ENCODE measurements around the gene PCNX1. TPM values are rescaled to one million over a fixed set of nuclear protein-coding genes. Genes with fewer than 3 reads are reported as not detected.
A peak's percentile ranks its signal among the peaks of the same experiment; 100 is the strongest.

PCNX1 gene
- total RNA-seq, 6 donors from 2014 or later, result 38.4 to 98.5 (median 65.4) TPM

DNA sequence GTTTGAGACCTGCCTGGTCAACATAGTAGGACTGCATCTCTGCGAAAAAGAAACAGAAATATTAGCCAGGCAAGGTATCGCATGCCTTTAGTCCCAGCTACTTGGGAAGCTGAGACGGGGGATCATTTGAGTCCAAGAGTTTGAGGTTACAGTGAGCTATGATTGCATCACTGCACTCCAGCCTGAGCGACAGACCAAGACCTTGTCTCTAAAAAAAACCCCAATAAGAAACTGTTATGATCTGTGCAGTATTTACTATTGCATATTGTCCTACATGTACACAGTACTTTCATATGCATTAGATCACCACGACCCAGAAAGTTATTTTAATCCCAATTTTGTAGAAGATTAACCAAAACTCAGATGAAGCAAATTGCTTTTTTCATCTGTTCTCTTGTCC, 187.5 kb downstream of the PCNX1 start:
- ATAC-seq (ENCODE audit: low FRiP score in 2 of 2) (no peak), DNase-seq (no peak)
- Histone ChIP-seq H3K27me3 (no peaks in the 10 kb centered on the region), H3K4me3 (no peak overlapping the region), H3K36me3 (peaks cover 2 to 33% (median 3%) of the 10 kb centered on the region in 4 donors), H3K27ac (no peak overlapping the region), H3K9me3 (no peaks in the 10 kb centered on the region), H3K4me1 (no peaks in the 10 kb centered on the region)
- TF ChIP-seq POLR2A (IDR thresholded peaks at IDR 0.05), result no peak
- no peak for TF ChIP-seq POLR2AphosphoS5 (IDR thresholded peaks at IDR 0.05)
- TF ChIP-seq EP300 (IDR thresholded peaks at IDR 0.05), result no peak
- TF ChIP-seq, protein P1, sequence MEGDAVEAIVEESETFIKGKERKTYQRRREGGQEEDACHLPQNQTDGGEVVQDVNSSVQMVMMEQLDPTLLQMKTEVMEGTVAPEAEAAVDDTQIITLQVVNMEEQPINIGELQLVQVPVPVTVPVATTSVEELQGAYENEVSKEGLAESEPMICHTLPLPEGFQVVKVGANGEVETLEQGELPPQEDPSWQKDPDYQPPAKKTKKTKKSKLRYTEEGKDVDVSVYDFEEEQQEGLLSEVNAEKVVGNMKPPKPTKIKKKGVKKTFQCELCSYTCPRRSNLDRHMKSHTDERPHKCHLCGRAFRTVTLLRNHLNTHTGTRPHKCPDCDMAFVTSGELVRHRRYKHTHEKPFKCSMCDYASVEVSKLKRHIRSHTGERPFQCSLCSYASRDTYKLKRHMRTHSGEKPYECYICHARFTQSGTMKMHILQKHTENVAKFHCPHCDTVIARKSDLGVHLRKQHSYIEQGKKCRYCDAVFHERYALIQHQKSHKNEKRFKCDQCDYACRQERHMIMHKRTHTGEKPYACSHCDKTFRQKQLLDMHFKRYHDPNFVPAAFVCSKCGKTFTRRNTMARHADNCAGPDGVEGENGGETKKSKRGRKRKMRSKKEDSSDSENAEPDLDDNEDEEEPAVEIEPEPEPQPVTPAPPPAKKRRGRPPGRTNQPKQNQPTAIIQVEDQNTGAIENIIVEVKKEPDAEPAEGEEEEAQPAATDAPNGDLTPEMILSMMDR (IDR thresholded peaks at IDR 0.05), result no peak
- WGBS, 2 donors, result 88 to 90% methylated on average over 5 of the region's 5 CpGs

DNA sequence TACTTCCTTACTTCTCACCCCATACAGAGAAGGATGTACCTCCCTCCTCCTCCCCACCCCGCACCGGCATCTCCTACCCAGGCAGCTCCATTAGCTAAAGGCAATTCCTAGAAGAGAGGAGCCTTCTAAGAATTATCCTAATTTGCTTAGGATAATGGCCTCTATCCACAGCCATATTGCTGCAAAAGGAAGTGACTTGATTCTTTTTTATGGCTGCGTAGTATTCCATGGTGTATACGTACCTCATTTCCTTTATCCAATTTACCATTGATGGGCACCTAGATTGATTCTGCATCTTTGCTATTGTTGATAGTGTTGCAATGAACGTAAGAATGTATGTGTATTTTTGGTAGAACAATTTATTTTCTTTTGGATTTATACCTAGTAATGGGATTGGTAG, 189.7 kb downstream of the PCNX1 start:
- ATAC-seq (ENCODE audit: low FRiP score in 2 of 2), result no peak
- Histone ChIP-seq H3K4me1 (no peaks in the 10 kb centered on the region), H3K27ac (no peak overlapping the region)

DNA sequence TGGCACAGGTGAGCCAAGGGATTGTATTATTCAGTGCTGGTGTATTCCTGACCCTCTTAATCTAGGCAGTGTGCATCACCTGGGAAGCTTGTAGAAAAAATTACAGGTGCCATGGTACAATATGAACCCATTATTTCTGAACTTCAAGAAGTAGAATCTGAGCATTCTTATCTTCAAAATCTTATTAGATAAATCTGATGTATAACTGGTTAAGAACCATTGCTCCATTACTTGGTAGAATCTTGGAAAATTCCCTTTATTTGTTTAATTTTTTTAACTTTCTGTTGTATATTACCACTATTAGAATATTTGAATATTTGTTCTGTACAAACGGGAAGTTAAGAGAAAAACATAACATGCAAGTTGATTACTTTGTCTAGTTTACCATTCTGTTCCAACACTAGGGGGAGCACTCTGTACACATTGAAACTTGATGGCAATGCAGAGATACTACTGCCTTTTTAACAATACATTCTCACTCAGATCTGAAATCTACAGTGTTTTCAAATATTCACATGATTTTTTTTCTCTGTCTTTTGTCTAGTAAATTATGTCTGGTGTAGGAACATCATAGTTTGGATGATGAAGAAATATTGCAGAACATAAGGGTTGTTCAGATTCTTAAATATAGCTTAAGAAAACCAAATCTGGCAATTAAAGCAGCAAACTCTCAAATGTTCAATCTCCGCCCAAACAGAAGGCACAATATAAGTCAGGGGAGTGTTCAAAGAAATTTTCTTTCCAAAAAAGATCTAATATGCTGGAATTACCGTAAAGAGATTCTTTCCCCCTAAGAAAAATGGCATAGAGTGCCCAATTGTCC, 196.6 kb downstream of the PCNX1 start:
- 65 to 68% methylated on average over 3 of the region's 3 CpGs for WGBS, 2 donors
- no peak for DNase-seq
- ATAC-seq (ENCODE audit: low FRiP score in 2 of 2), result peak in 1 of 2 donors; percentile 65

More for the DNA sequence above, 189.7 kb downstream of the PCNX1 start:
- peaks cover 0 to 21% (median 2%) of the 10 kb centered on the region in 4 donors for H3K36me3 ChIP-seq
- no peaks in the 10 kb centered on the region for H3K27me3 ChIP-seq
- TF ChIP-seq POLR2A (IDR thresholded peaks at IDR 0.05), result no peak
- TF ChIP-seq POLR2AphosphoS5 (IDR thresholded peaks at IDR 0.05), result no peak
- TF ChIP-seq EP300 (IDR thresholded peaks at IDR 0.05), result no peak
- TF ChIP-seq, protein P1 (IDR thresholded peaks at IDR 0.05), result no peak
- no peak for DNase-seq
- no peak overlapping the region for H3K4me3 ChIP-seq
- WGBS, 2 donors, result 87 to 89% methylated on average over 5 of the region's 5 CpGs
- H3K9me3 ChIP-seq, result no peaks in the 10 kb centered on the region

DNA sequence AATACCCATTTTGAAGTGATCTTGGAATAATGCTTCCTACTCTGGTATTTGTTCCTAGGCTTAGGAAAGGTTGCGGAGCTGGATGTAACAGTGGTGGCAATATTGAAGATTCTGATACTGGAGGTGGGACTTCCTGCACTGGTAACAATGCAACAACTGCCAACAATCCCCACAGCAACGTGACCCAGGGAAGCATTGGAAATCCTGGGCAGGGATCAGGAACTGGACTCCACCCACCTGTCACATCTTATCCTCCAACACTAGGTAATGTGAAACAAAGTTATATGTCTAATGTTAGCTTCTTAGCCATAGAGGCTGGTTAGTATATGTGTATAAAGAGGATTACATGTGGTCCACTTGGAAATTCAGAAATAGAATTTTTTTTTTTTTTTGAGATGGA, 197.9 kb downstream of the PCNX1 start:
- Histone ChIP-seq H3K4me1 (no peaks in the 10 kb centered on the region), H3K27me3 (no peaks in the 10 kb centered on the region), H3K36me3 (peaks cover 25 to 83% (median 37%) of the 10 kb centered on the region in 4 donors), H3K9me3 (no peaks in the 10 kb centered on the region), H3K27ac (no peak overlapping the region), H3K4me3 (no peak overlapping the region)
- DNase-seq (no peak), ATAC-seq (ENCODE audit: low FRiP score in 2 of 2) (no peak)
- TF ChIP-seq POLR2AphosphoS5 (IDR thresholded peaks at IDR 0.05) (no peak), POLR2A (IDR thresholded peaks at IDR 0.05) (no peak), EP300 (IDR thresholded peaks at IDR 0.05) (no peak)
- TF ChIP-seq, protein P1 (IDR thresholded peaks at IDR 0.05), result no peak
- 68 to 69% methylated on average over 2 of the region's 2 CpGs for WGBS, 2 donors

More for the DNA sequence above, 196.6 kb downstream of the PCNX1 start:
- TF ChIP-seq, protein P1 (IDR thresholded peaks at IDR 0.05), result peak in 5 of 6 experiments; percentile 46 to 64 (median 57)
- TF ChIP-seq EP300 (IDR thresholded peaks at IDR 0.05) (no peak), POLR2A (IDR thresholded peaks at IDR 0.05) (no peak), POLR2AphosphoS5 (IDR thresholded peaks at IDR 0.05) (no peak)
- Histone ChIP-seq H3K4me1 (no peaks in the 10 kb centered on the region), H3K9me3 (no peaks in the 10 kb centered on the region), H3K27me3 (no peaks in the 10 kb centered on the region), H3K36me3 (peaks cover 15 to 70% (median 26%) of the 10 kb centered on the region in 4 donors), H3K4me3 (no peak overlapping the region), H3K27ac (no peak overlapping the region)
